Measurements from ENCODE around the gene TRIM5.

GRCh38 chr11:5722622-5723021, 37.7 kb upstream of the TRIM5 start:
- no peak for TF ChIP-seq CTCF (conservative IDR thresholded peaks at IDR 0.05; ENCODE audit: low read depth, low read length)
- TF ChIP-seq EZH2 (IDR thresholded peaks at IDR 0.05; ENCODE audit: borderline replicate concordance, low read depth, low read length, poor library complexity, severe bottlenecking) = no peak
